Lung (tissue), 12 donors: ENCODE results near the gene TOB1. TPM values are rescaled to one million over a fixed set of nuclear protein-coding genes. Genes with fewer than 3 reads are reported as not detected.
A peak's percentile ranks its signal among the peaks of the same experiment; 100 is the strongest.

Experiments used
- ATAC-seq: fragments of 200-7000 bp; cut with Tn5 transposase; one replicate; pipeline ENCODE4 v1.9.1; 2020; ENCODE audit warnings: moderate number of reproducible peaks; ENCODE audit not compliant: insufficient read depth, low FRiP score
- DNase-seq, 3 donors: peaks; one replicate each; pipeline ENCODE4 v3.0.0-alpha.2; 2013 to 2017
- H3K27ac ChIP-seq, 2 donors: one replicate each; pipeline ENCODE4 v1.5.1; 2013; ENCODE audit warnings: mild to moderate bottlenecking in 2 of 2, moderate library complexity in 2 of 2, control low read depth in 1 of 2, inconsistent platforms in 1 of 2, low read depth in 1 of 2, low read length in 1 of 2
- H3K27me3 ChIP-seq, 3 donors: one replicate each; pipeline ENCODE4 v1.5.1; 2013; ENCODE audit warnings: low read length in 2 of 3; ENCODE audit not compliant: control insufficient read depth in 3 of 3, insufficient read depth in 3 of 3
- H3K36me3 ChIP-seq, 4 donors: one replicate each; pipeline ENCODE4 v1.5.1; 2013; ENCODE audit warnings: low read length in 4 of 4, mild to moderate bottlenecking in 1 of 4, moderate library complexity in 1 of 4; ENCODE audit not compliant: control insufficient read depth in 4 of 4, insufficient read depth in 4 of 4
- H3K4me1 ChIP-seq, 5 donors: one replicate each; pipeline ENCODE4 v1.5.1; 2013; ENCODE audit warnings: low read length in 5 of 5, mild to moderate bottlenecking in 2 of 5, moderate library complexity in 1 of 5; ENCODE audit not compliant: control insufficient read depth in 5 of 5, insufficient read depth in 5 of 5
- H3K4me3 ChIP-seq: one replicate; pipeline ENCODE4 v1.5.1; 2013; ENCODE audit warnings: mild to moderate bottlenecking, control low read depth, moderate library complexity
- H3K9ac ChIP-seq, 2 donors: one replicate each; pipeline ENCODE4 v1.5.1; 2013; ENCODE audit warnings: low read length in 2 of 2, control low read depth in 1 of 2; ENCODE audit not compliant: insufficient read depth in 1 of 2
- H3K9me3 ChIP-seq, 4 donors: one replicate each; pipeline ENCODE4 v1.5.1; 2013; ENCODE audit warnings: low read length in 3 of 4, mild to moderate bottlenecking in 1 of 4, moderate library complexity in 1 of 4; ENCODE audit not compliant: control insufficient read depth in 4 of 4, insufficient read depth in 3 of 4
- WGBS, 2 donors: extraction: QIAGEN DNeasy Blood & Tissue Kit; methylation state at CpG; one replicate each; pipeline ENCODE4 v1.1.7; 2013; 5-methylcytosine and 5-hydroxymethylcytosine counted together
- polyA plus RNA-seq, 2 donors: library from polyadenylated mRNA; stranded (reverse); fragments of 200-250 nt; gene quantifications; one replicate each; pipeline ENCODE4 v1.2.1, GENCODE V29; 2013
- total RNA-seq, 2 donors: library from RNA; depleted of rRNA in 1 of 2; stranded (reverse); fragments of >200 nt in 1 of 2; gene quantifications; one replicate each; pipeline ENCODE4 v1.2.1, GENCODE V29; 2014 to 2021
- TF ChIP-seq, protein P1 (sequence below): IDR thresholded peaks from 2 replicates; pipeline ENCODE4 v1.5.1; 2012; ENCODE audit warnings: mild to moderate bottlenecking; ENCODE audit errors: control extremely low read depth, extremely low read depth
- donor health status: control.
- donor health status: control.
- donor health status: Bipolar disorder and iron deficiency.
- donor health status: healthy.
- donor health status: DM: yes; HTN: yes; CAD: no.

TOB1 gene
- total and polyA plus RNA-seq, 4 donors = 15.3 to 75.5 (median 29.5) TPM

DNA sequence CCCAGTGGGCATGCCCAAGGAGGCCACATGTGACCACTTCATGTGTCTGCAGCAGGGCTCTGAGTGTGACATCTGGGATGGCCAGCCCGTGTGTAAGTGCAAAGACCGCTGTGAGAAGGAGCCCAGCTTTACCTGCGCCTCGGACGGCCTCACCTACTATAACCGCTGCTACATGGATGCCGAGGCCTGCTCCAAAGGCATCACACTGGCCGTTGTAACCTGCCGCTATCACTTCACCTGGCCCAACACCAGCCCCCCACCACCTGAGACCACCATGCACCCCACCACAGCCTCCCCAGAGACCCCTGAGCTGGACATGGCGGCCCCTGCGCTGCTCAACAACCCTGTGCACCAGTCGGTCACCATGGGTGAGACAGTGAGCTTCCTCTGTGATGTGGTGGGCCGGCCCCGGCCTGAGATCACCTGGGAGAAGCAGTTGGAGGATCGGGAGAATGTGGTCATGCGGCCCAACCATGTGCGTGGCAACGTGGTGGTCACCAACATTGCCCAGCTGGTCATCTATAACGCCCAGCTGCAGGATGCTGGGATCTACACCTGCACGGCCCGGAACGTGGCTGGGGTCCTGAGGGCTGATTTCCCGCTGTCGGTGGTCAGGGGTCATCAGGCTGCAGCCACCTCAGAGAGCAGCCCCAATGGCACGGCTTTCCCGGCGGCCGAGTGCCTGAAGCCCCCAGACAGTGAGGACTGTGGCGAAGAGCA, 26.4 kb downstream of the TOB1 start:
- H3K36me3 ChIP-seq = no peaks in the 10 kb centered on the region
- 94 to 98% methylated on average over 28 to 29 of the region's 29 CpGs for WGBS, 2 donors
- no peaks in the 10 kb centered on the region for H3K27me3 ChIP-seq
- no peak for ATAC-seq
- H3K9me3 ChIP-seq = no peaks in the 10 kb centered on the region
- TF ChIP-seq, protein P1, sequence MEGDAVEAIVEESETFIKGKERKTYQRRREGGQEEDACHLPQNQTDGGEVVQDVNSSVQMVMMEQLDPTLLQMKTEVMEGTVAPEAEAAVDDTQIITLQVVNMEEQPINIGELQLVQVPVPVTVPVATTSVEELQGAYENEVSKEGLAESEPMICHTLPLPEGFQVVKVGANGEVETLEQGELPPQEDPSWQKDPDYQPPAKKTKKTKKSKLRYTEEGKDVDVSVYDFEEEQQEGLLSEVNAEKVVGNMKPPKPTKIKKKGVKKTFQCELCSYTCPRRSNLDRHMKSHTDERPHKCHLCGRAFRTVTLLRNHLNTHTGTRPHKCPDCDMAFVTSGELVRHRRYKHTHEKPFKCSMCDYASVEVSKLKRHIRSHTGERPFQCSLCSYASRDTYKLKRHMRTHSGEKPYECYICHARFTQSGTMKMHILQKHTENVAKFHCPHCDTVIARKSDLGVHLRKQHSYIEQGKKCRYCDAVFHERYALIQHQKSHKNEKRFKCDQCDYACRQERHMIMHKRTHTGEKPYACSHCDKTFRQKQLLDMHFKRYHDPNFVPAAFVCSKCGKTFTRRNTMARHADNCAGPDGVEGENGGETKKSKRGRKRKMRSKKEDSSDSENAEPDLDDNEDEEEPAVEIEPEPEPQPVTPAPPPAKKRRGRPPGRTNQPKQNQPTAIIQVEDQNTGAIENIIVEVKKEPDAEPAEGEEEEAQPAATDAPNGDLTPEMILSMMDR = no peak
- no peak for DNase-seq
- H3K27ac ChIP-seq = no peak overlapping the region
- no peak overlapping the region for H3K4me3 ChIP-seq
- no peak overlapping the region for H3K9ac ChIP-seq
- H3K4me1 ChIP-seq = peaks cover 0 to 18% (median under 1%) of the 10 kb centered on the region in 5 donors

DNA sequence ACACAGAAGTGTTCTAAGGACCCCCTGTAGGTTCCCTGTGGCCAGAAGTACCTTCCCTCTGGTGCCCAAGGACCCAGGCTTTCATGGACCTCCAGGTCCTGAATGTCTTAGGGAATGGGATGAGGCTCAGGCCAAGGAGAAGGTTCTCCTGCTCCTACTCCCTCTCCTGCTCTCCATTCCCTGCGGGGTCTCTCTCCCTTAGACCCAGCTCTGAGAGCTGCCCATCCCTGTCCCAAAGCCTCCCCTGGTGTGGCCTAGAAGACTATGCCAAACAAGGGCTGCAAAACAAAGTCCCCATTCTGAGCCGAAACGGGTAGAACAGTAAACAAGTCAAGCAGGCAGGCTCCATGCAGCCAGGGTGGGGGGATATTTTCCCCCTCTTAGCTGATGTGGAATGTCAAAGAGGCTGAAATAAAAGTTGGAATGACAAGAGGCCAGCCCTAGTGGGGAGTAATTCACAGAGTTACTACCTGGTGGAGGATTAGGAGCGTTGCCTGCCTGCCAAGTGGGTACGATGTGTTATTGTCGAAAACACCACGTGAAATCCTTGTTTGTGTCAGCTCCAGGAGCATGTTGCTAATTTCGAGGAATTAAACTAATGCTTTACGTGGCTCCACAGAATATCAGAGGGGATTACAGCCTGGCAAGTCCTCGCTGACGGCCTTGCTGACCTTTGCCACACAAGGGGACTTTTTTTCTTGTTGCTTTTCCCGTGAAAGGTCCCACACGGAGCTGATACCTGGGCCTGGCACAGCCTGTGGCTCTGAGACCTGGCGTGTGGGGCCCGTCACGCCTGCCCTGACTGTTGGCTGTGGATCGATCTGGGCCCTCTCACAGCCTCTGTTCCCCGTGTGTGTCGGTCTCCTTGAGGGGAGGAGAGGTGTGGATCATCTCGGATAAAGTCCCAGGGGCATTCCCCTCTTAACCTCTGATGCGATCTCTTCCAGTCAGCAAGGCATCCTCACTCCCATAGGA, 27.9 kb downstream of the TOB1 start:
- Histone ChIP-seq H3K27ac (no peak overlapping the region), H3K4me1 (peaks cover 0 to 30% (median 4%) of the 10 kb centered on the region in 5 donors), H3K27me3 (no peaks in the 10 kb centered on the region), H3K4me3 (no peak overlapping the region), H3K9ac (no peak overlapping the region), H3K36me3 (no peaks in the 10 kb centered on the region), H3K9me3 (no peaks in the 10 kb centered on the region)
- ATAC-seq (no peak), DNase-seq (peak; percentile 38 to 60 (median 54))
- 78 to 84% methylated on average over 21 of the region's 21 CpGs for WGBS, 2 donors
- TF ChIP-seq, protein P1 = no peak

DNA sequence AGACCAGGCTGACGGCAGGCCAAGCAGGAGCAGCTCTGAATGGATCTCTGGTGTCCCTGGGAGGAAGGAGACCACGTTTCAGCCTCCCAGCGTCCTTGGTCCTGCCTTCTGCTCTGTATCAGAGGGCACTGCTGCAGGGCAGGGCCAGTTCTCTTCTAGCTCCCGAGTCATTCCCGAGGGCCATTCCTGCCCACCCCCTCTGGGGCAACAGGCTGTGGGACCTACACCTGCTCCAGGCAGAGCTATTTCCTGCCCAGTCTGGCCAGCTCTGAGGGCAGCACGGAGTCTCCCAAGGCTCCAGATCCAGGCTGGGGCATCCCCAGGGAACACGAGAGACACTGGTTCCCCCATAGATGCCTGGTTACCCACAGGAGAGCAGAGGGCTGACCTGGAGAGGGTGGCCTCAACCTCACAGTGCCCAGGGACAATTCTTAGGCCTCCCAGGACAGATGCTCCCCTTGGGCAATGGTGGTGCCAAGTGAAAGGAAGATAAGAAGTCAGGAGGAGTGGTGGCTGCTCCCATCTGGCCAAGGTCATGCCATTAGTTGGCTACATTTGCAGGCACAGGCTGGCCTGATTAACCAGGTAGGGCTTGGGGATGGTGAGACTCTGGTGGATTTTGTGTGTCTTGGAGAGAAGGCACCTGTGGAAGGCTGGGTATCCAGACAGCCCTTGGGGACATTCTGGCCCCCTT, 28.7 kb downstream of the TOB1 start:
- no peaks in the 10 kb centered on the region for H3K27me3 ChIP-seq
- TF ChIP-seq, protein P1 = no peak
- peaks cover 0 to 38% (median 4%) of the 10 kb centered on the region in 5 donors for H3K4me1 ChIP-seq
- H3K9ac ChIP-seq = no peak overlapping the region
- 84 to 87% methylated on average over 7 of the region's 7 CpGs for WGBS, 2 donors
- H3K27ac ChIP-seq = no peak overlapping the region
- no peak for DNase-seq
- H3K4me3 ChIP-seq = no peak overlapping the region
- ATAC-seq = no peak
- no peaks in the 10 kb centered on the region for H3K9me3 ChIP-seq
- H3K36me3 ChIP-seq = no peaks in the 10 kb centered on the region
